Activated T-cell treated with anti-CD3 and anti-CD28 coated beads, Interleukin-2, amount 50 U/mL, for 4 hours (primary cell): ENCODE results near the gene FOXJ1. TPM values are rescaled to one million over a fixed set of nuclear protein-coding genes. Genes with fewer than 3 reads are reported as not detected.

Experiments used
- ATAC-seq, 2 donors: fragments of 200-7000 bp; cut with Tn5 transposase; one replicate each; pipeline ENCODE4 v1.10.0; 2021
- DNase-seq: peaks from one replicate; pipeline ENCODE4 v3.0.0-alpha.2; 2020
- H3K27me3 Mint-ChIP-seq: one replicate; pipeline ENCODE4 v1.8.0; 2021; ENCODE audit warnings: low read depth, mixed read lengths
- H3K36me3 Mint-ChIP-seq: one replicate; pipeline ENCODE4 v1.8.0; 2022; ENCODE audit warnings: mixed read lengths; ENCODE audit not compliant: insufficient read depth
- H3K4me1 Mint-ChIP-seq: one replicate; pipeline ENCODE4 v1.8.0; 2021; ENCODE audit warnings: low read depth, mixed read lengths
- H3K4me3 Mint-ChIP-seq: one replicate; pipeline ENCODE4 v1.8.0; 2021; ENCODE audit warnings: mild to moderate bottlenecking, moderate library complexity, mixed read lengths
- H3K9me3 Mint-ChIP-seq: one replicate; pipeline ENCODE4 v1.8.0; 2021; ENCODE audit warnings: mixed read lengths
- total RNA-seq, 3 donors: library from RNA; stranded (reverse); gene quantifications; one replicate each; pipeline ENCODE4 v1.2.1, GENCODE V29; 2021

Gene FOXJ1
- total RNA-seq, 3 donors from 2014 or later, result 0.71 to 2.8 (median 1.8) TPM

GRCh38 chr17:76088868-76089576, 52.0 kb downstream of the FOXJ1 start:
- no peak overlapping the region for H3K4me3 Mint-ChIP-seq
- H3K4me1 Mint-ChIP-seq, result peaks cover 2% of the 10 kb centered on the region
- peaks cover 23% of the 10 kb centered on the region for H3K36me3 Mint-ChIP-seq
- no peaks in the 10 kb centered on the region for H3K9me3 Mint-ChIP-seq
- ATAC-seq (no peak), DNase-seq (no peak)
- H3K27me3 Mint-ChIP-seq, result no peaks in the 10 kb centered on the region

GRCh38 chr17:76088041-76088867, 52.8 kb downstream of the FOXJ1 start:
- no peak overlapping the region for H3K4me3 Mint-ChIP-seq
- ATAC-seq (no peak), DNase-seq (no peak)
- peaks cover 24% of the 10 kb centered on the region for H3K36me3 Mint-ChIP-seq
- H3K4me1 Mint-ChIP-seq, result peaks cover 2% of the 10 kb centered on the region
- H3K9me3 Mint-ChIP-seq, result no peaks in the 10 kb centered on the region
- no peaks in the 10 kb centered on the region for H3K27me3 Mint-ChIP-seq

GRCh38 chr17:76087531-76087930, 53.5 kb downstream of the FOXJ1 start:
- no peaks in the 10 kb centered on the region for H3K27me3 Mint-ChIP-seq
- H3K4me3 Mint-ChIP-seq, result no peak overlapping the region
- H3K4me1 Mint-ChIP-seq, result peaks cover 2% of the 10 kb centered on the region
- no peak for ATAC-seq
- H3K36me3 Mint-ChIP-seq, result peaks cover 22% of the 10 kb centered on the region
- DNase-seq, result no peak
- no peaks in the 10 kb centered on the region for H3K9me3 Mint-ChIP-seq

GRCh38 chr17:76086384-76086783, 54.7 kb downstream of the FOXJ1 start:
- DNase-seq (no peak), ATAC-seq (no peak)
- H3K27me3 Mint-ChIP-seq, result no peaks in the 10 kb centered on the region
- H3K36me3 Mint-ChIP-seq, result peaks cover 16% of the 10 kb centered on the region
- H3K4me1 Mint-ChIP-seq, result peaks cover 3% of the 10 kb centered on the region
- no peak overlapping the region for H3K4me3 Mint-ChIP-seq
- no peaks in the 10 kb centered on the region for H3K9me3 Mint-ChIP-seq

Other genes with a start within 250 kb of the FOXJ1 start
- 10 to 100 TPM; 35.3 to 46.9 (median 43.7) TPM for gene TRIM65, start 244.3 kb downstream of the FOXJ1 start, total RNA-seq
- gene MRPL38, start 236.4 kb downstream of the FOXJ1 start, total RNA-seq, result 100 to 1,000 TPM; 203 to 227 (median 218) TPM
- gene FBF1, start 200.2 kb downstream of the FOXJ1 start, total RNA-seq, result 10 to 100 TPM; 12.1 to 16.0 (median 12.5) TPM
- 10 to 100 TPM; 29.6 to 36.5 (median 32.7) TPM for gene ACOX1, start 162.1 kb downstream of the FOXJ1 start, total RNA-seq
- 10 to 100 TPM in 2 of 3 donors, 1 to 10 TPM in 1; 9.5 to 11.9 (median 10.8) TPM for gene TEN1, start 162.0 kb downstream of the FOXJ1 start, total RNA-seq
- 1 to 10 TPM; 3.3 to 5.5 (median 3.8) TPM for gene CDK3, start 140.4 kb downstream of the FOXJ1 start, total RNA-seq
- under 1 TPM; 0.11 to 0.18 (median 0.11) TPM for gene EVPL, start 113.9 kb downstream of the FOXJ1 start, total RNA-seq
- gene SRP68, start 68.7 kb downstream of the FOXJ1 start, total RNA-seq, result 100 to 1,000 TPM in 2 of 3 donors, 10 to 100 TPM in 1; 88.4 to 114 (median 105) TPM
- gene GALR2, start 66.5 kb downstream of the FOXJ1 start, total RNA-seq, result 10 to 100 TPM in 2 of 3 donors, 1 to 10 TPM in 1; 6.1 to 12.6 (median 10.2) TPM
- gene ZACN, start 62.1 kb downstream of the FOXJ1 start, total RNA-seq, result 1 to 10 TPM; 4.9 to 9.7 (median 8.1) TPM
- 100 to 1,000 TPM in 1 of 3 donors, 10 to 100 TPM in 2; 89.9 to 106 (median 91.0) TPM for gene EXOC7, start 37.5 kb downstream of the FOXJ1 start, total RNA-seq
- gene RNF157, start 99.2 kb upstream of the FOXJ1 start, total RNA-seq, result 10 to 100 TPM; 13.3 to 16.7 (median 14.9) TPM
- 100 to 1,000 TPM; 162 to 196 (median 186) TPM for gene UBALD2, start 124.1 kb upstream of the FOXJ1 start, total RNA-seq
- gene QRICH2, start 167.0 kb upstream of the FOXJ1 start, total RNA-seq, result 1 to 10 TPM; 1.1 to 2.1 (median 1.2) TPM
- gene PRPSAP1, start 212.7 kb upstream of the FOXJ1 start, total RNA-seq, result 10 to 100 TPM; 28.1 to 32.3 (median 31.8) TPM
- gene SPHK1, start 243.4 kb upstream of the FOXJ1 start, total RNA-seq, result 10 to 100 TPM; 16.9 to 22.2 (median 17.4) TPM